ENCODE results near the gene C10orf90.

C10orf90 gene, protein sequence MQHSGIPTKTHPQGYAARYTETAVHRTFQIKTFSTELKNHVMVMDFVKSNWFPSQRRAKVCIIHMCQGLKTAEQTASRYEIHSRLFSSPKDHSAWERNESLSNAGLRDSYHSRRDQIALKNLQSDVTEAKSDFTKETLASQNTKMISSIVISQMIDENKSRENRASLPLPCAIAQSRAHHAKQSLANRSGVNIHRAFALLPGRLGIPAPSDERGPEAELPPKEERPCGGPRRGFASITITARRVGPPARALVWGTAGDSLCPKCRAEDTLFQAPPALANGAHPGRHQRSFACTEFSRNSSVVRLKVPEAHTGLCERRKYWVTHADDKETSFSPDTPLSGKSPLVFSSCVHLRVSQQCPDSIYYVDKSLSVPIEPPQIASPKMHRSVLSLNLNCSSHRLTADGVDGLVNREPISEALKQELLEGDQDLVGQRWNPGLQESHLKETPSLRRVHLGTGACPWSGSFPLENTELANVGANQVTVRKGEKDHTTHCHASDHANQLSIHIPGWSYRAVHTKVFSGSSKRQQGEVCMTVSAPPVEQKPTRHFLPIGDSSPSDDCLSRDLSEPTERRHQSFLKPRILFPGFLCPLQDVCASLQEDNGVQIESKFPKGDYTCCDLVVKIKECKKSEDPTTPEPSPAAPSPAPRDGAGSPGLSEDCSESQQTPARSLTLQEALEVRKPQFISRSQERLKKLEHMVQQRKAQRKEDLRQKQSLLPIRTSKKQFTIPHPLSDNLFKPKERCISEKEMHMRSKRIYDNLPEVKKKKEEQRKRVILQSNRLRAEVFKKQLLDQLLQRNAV

DNA sequence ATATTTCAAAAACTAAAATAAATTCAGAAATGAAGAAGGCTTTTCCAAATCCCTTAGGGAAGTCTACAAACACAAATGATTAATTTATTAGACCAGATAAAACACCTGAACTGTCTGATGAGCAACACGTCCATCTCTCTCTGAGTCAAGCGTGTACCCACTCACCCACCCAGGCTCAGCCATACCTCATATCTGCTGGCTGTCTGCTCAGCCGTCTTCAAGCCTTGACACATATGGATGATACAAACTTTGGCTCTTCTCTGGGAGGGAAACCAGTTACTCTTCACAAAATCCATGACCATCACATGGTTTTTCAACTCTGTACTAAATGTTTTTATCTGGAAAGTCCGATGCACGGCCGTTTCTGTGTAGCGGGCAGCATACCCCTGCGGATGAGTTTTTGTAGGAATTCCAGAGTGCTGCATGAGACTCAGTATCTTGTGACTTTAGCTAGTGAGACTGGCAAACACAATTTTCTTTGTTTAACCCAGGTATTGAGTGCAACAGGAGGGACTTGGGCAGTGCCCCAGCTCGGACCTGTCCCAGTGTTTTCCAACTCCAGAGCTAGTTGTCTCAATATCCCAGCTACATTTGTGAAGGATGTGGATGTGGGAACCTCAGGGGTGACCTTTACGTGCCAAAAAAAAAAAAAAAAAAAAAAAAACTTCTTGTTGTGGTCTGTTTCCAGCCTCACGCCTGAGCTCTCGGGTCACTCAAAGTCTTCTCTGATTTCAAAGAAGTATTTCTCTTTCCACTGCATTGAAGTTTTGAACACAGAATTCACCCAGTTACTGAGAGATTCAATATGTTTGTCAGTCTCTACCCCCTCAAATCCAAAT lies at the start of gene C10orf90:
Gene C10orf90 (minus strand): TSS at position 638 of the 839 bp plus-strand sequence. CDS start 213 bp downstream, at position 425.
- H3K27ac ChIP-seq, result no peak within 1 kb of the TSS
- TF ChIP-seq ZFX (IDR thresholded peaks at IDR 0.05; ENCODE audit: borderline replicate concordance), result no peak
- TF ChIP-seq, protein P1, sequence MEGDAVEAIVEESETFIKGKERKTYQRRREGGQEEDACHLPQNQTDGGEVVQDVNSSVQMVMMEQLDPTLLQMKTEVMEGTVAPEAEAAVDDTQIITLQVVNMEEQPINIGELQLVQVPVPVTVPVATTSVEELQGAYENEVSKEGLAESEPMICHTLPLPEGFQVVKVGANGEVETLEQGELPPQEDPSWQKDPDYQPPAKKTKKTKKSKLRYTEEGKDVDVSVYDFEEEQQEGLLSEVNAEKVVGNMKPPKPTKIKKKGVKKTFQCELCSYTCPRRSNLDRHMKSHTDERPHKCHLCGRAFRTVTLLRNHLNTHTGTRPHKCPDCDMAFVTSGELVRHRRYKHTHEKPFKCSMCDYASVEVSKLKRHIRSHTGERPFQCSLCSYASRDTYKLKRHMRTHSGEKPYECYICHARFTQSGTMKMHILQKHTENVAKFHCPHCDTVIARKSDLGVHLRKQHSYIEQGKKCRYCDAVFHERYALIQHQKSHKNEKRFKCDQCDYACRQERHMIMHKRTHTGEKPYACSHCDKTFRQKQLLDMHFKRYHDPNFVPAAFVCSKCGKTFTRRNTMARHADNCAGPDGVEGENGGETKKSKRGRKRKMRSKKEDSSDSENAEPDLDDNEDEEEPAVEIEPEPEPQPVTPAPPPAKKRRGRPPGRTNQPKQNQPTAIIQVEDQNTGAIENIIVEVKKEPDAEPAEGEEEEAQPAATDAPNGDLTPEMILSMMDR (IDR thresholded peaks at IDR 0.05), result no peak

DNA sequence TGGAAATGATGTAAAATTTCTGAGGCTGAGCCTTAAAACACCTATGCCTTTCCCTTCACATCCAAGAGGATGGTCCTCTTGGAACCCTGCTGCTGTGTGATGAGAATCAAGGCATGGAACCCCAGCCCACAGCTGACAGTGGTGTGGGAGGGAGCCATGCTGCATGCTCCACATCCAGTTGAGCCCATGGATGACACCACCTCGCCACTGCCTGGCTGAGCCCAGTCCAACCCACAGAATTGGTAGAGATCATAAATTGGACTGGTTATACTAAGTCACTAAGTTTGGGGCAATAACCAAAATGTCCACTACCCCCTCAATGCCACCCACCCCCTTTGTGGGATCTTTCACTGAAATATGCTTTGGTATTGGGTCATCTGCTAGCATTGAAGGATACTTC lies 45.9 kb upstream of the C10orf90 start:
- no peak overlapping the region for H3K27ac ChIP-seq
- no peak for TF ChIP-seq ZFX (IDR thresholded peaks at IDR 0.05; ENCODE audit: borderline replicate concordance)
- TF ChIP-seq, protein P1 (IDR thresholded peaks at IDR 0.05), result no peak

DNA sequence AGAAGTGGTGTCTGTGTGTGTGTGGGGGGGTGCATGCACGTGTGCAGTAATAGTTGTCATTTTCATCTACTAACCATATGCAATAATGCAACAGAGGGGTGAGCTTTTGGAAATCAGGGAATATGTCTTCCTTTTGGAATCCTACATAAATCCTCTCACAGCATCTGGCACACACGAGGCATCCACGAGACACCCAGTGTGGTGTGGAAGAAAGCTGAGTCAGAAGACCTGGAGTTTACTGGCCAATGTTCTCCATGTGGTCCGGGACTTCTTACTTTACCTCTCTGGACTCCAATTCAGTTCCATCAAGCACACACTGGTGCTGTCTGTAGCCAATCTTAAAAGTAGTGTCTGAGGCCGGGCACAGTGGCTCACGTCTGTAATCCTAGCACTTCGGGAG lies 43.1 kb upstream of the C10orf90 start:
- TF ChIP-seq, protein P1 (IDR thresholded peaks at IDR 0.05), result no peak
- TF ChIP-seq ZFX (IDR thresholded peaks at IDR 0.05; ENCODE audit: borderline replicate concordance), result no peak
- H3K27ac ChIP-seq, result no peak overlapping the region

DNA sequence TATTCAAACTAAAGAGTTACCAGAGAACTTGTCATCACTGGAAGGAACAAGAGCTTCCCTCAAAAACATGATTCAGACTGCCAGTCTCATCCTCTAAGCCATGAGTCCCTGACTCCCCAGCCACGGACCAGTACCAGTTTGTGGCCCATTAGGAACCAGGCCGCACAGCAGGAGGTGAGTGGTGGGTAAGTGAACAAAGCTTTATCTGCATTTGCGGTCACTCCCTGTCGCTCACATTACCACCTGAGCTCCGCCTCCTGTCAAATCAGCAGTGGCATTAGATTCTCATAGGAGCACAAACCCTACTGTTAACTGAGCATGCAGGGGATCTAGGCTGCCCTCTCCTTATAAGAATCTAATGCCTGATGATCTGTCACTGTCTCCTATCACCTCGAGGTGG lies 42.2 kb upstream of the C10orf90 start:
- no peak for TF ChIP-seq ZFX (IDR thresholded peaks at IDR 0.05; ENCODE audit: borderline replicate concordance)
- TF ChIP-seq, protein P1 (IDR thresholded peaks at IDR 0.05), result no peak
- no peak overlapping the region for H3K27ac ChIP-seq

DNA sequence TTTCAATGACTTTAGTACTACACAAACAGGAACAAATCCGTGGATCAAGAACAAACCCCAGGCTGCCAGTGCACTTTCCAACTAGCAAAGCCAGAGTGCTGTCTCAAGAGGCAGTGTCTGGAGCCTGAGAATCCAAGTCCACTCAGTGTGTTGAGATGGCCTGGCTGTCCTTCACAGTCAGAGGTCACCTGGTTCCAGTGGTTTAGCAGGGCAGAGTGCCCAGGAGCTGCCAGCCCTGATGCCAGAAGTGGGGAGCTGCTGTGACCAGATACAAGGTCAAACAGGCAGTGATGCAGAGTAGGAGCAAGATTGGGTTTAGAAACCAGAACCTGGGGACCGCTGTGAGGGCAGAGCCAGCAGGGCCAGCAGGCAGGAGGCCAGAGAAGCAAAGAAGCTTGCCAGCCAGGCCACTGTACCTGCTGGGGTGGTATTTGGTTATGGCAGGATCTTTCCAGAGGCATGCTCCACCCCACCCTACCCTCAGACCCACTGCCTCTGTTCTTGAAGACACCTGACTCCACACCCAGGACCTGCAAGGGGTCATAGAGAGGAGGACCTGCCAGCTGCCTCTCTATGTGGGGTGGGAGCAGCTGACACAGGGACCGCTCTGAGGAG lies 35.6 kb upstream of the C10orf90 start:
- H3K27ac ChIP-seq, result no peak overlapping the region
- TF ChIP-seq, protein P1 (IDR thresholded peaks at IDR 0.05), result no peak
- no peak for TF ChIP-seq ZFX (IDR thresholded peaks at IDR 0.05; ENCODE audit: borderline replicate concordance)

DNA sequence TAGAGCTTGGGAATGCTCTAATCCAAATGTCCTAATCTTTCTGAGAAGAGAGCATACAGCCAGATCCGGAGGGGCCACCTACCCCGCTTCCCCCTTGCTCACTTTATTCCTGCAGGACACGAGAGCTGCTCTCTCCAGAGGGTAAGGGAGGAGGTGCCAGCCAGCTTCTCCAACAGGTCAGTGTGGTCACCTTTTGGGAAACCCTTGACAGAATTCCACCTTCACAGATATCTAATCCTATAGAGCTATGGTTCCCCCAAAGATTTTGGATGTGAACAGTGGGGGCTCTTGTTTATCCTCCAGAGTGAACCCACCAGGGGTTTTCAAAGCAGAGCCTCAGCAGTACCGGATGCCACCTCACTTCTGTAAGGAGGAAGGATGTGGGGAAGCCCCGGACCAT lies 34.6 kb upstream of the C10orf90 start:
- no peak for TF ChIP-seq ZFX (IDR thresholded peaks at IDR 0.05; ENCODE audit: borderline replicate concordance)
- TF ChIP-seq, protein P1 (IDR thresholded peaks at IDR 0.05), result no peak
- no peak overlapping the region for H3K27ac ChIP-seq

Measured in 22Rv1 (cell line).